Fibroblast of skin of right biceps (primary cell): ENCODE results near the gene UGT3A2.

Experiments used
- DNase-seq: peaks from one replicate; pipeline ENCODE4 v3.0.0-alpha.2; 2013

Gene UGT3A2

GRCh38 chr5:36066540-36067210, at the start of gene UGT3A2:
Gene UGT3A2 (minus strand): TSS chr5:36066882. CDS start chr5:36066789, 93 bp downstream.
- no peak for DNase-seq

DNA sequence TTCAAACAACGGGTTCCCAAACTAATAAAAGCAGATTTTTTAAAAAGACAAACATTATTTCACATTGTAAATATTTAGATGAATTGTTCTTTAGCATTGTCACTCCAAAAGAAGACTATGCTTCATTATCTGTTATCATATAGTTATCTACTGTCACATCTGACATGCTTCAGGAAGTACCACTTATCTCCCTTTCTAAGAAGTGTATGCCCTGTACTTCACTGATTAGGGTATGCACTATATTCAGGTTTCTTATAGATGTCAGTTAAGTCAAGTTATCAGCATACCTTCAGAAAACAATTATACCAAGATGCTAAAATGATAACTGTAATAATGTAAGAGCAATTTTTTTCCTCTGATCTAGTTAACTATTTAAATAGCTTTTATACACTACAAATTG, 44.6 kb upstream of the UGT3A2 start:
- no peak for DNase-seq

DNA sequence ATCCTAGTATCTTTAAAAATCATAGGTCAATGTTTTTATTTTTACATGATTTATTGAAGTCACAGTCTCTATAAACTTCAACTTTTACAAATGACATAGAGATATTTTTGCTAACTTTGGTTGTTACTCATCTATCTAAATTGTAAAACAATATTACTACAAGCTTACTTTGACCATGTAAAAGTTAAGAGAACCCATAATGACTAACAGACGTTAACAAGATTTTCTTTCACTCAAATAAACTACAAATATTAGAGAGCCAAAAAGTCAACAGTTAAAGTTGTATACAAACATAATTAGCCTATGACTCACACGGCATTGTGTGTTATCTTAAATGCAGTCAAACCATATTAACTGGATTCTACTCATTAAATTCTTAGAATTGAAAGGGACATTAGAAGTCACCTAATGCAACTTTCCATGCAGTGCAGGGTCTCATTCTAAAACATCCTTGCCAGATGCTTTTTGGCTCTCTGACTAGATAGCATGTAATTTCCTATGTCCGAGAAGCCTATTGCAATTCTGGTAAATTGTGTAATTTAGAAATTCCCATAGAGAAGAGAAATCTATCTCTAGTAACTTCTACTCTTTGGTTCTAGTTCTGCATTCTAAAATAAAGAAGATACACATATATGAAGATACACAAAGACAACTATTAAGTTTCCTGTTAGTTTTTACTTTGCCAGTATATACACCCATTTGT, 42.2 kb upstream of the UGT3A2 start:
- DNase-seq = no peak

- DNase-seq = no peak
Measured at GRCh38 chr5:36105819-36106218, 39.1 kb upstream of the UGT3A2 start.

DNA sequence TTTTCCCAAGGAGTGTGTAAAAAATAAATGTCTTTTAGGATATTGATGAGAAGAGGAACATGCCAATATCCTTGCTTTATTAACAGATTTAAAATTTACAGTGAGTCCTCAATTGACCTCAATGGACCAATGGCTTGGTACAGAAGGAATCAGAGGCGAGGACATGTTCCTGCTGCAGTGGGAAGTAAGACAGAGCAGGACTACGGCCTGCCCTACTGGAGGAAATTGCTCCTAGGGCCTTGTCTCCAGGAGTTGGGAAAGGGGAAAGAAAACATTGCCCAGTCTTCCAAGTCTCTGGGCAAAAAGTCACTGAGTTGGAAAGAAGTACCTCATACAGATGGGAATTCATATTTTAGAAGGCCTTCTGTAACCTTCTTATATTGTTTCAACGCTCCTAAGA, 33.1 kb upstream of the UGT3A2 start:
- no peak for DNase-seq

- DNase-seq = no peak
Measured at GRCh38 chr5:36096486-36096885, 29.8 kb upstream of the UGT3A2 start.

DNA sequence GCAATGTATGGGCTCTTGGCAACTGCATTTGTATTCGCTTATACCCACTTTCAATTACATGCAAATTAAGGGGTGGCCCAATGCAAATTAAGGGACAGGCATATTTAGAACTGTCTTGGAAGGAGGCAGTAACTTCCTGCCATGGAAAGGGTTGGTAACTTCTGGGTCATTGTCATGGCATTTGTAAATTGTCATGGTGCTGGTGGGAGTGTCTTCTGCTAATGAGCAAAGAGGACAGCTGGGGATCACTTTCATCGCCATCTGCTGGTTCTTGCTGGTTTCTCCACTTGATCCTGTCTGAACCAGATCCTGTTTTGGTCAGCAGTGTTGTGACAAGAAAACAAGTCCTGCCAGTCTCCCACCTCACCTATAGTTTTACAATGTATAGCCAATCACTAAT, 23.3 kb upstream of the UGT3A2 start:
- DNase-seq = peak; percentile 23

DNA sequence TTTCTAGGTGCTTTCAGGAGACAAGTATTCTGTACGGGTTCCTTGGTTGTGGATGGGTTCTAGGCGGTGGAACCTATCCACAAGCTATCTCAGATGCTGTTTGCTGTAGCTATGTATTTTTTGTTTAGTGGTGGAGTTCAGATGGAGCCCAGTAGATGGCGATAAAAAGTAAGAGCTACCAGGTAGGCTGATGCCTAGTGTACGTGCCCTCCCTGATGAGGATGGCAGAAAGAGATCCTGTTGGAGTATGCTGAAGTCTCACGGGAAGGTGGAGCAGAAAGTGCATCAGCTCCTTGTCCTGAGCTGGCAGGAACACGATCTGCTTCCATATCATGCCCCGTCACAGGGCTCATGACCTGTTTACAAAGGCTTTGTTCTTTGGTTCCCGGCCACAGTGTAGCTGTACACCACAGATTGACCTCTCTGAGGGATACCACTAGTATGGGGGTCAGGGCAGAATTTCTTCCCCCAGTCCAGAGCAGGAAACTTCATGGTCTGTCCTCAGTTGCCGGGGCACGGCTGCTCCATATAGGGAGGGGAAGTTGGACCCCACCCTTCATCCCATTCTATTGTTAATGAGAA, 12.6 kb upstream of the UGT3A2 start:
- DNase-seq = peak; percentile 40

DNA sequence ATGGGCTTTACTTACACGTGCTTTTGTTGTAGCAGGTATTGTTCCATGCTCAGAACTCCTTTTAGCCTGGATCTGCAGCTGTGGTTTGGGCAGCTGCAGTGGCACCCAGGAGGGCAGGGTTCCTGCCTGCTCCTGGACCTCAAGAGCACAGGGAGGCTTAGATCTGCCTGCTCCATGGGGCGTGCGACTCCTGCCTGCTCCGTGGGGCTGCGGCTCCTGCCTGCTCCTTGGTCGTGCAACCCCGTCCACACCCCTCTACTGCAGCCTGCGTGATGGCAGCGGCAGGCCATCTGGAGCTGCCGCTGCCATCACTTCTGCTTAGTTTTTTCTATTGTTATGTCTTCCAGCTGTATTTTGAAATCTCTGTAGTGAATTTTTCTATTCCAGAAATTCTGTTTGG, 11.7 kb upstream of the UGT3A2 start:
- DNase-seq = no peak

DNA sequence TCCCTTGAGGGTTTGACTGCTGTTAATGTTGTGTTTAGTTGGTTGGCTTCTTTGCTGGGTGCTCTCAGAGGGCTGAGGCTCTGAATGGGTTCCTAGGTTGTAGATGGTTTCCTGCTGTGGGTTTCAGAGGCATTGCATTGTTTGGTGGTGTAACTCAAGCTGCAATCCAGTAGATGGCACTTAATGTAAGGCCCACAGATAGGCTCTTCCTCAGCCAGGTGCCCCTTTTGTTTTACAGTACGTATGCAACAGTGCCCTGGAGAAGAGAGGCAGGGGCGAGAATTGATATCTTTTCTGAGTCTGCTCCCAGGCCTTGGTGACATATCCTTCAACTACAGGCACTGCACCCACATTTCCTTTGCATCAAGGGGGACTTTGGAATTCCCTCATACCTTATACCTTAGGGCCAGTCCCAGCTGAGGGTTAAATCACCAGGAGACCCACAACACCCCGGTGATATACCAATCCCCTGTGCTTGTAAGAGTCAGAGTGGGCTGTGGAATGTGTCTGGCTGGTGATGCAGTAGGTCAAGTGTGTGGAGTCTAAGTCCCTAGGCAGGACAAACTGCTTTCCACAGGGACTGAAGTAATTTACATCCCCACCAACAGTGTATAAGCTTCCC, 7.0 kb upstream of the UGT3A2 start:
- no peak for DNase-seq

GRCh38 chr5:36070687-36071571, 4.2 kb upstream of the UGT3A2 start:
- no peak for DNase-seq

- DNase-seq = no peak
Measured at GRCh38 chr5:36068751-36069281, 2.1 kb upstream of the UGT3A2 start.

- no peak for DNase-seq
Measured at GRCh38 chr5:36066001-36066539, 612 bp downstream of the UGT3A2 start.

GRCh38 chr5:36060420-36060887, 6.2 kb downstream of the UGT3A2 start:
- peak; percentile 40 for DNase-seq

- DNase-seq = peak; percentile 49
Measured at GRCh38 chr5:36059571-36060419, 6.9 kb downstream of the UGT3A2 start.

DNA sequence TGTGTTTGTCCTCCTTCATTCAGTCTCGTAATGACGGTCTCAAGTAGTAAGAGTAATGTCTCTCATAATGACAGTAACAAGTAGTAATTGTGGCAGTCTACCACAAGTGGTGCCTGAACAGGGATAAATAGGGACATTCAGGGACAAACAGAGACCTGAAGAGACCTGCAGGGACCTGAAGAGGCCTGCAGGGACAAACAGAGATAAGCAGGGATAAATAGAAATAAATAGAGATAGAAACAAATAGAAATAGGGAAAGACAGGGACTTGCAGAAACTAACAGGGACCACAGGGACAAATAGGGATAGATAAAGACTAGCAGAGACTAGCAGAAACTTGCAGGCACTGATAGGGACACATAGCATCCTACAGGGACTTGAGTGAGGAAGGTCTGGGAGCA, 7.9 kb downstream of the UGT3A2 start:
- DNase-seq = no peak

DNA sequence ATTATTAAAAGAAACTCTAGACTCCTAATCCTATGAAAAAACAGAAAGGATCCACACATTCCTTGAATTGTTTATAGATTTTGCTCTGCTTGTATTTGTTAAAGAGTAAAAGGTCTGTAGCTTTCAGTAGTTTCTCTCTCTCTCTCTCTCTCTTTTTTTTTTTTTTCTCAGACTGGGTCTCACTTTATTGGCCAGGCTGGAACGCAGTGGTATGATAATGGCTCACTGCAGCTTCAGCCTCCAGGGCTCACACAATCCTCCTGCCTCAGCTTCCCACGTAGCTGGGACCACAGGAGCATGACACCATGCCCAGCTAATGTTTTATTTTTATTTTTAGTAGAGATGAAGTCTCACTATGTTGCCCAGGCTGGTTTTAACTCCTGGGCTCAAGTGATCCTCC, 9.3 kb downstream of the UGT3A2 start:
- DNase-seq = no peak

- no peak for DNase-seq
Measured at GRCh38 chr5:36056422-36056821, 10.3 kb downstream of the UGT3A2 start.

GRCh38 chr5:36055984-36056383, 10.7 kb downstream of the UGT3A2 start:
- no peak for DNase-seq

DNA sequence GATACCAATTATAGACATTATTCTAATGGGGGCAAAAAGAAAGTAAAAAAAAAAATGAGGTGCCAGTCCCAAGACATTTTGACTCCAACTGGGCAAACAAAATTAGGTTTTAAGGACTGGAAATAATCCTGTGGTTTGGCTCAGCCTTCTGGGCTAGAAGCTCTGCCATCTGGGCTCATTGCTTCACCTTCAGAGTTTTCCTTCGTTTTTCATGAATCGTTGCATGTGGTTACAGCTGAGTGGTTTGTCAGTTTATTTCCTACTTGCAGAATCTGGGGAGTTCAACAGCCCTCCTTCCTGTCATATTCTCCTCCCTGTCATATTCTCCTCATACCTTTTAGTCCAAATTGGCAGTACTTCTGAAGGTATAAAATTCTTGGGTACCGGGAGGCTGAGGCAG, 12.0 kb downstream of the UGT3A2 start:
- no peak for DNase-seq

- peak; percentile 10 for DNase-seq
Measured at GRCh38 chr5:36052538-36052937, 14.1 kb downstream of the UGT3A2 start.
